GM21381 (cell line): Measurements from ENCODE around the gene CSTPP1.
"Not testable (repeated sequence)": the region's sequence is repeated elsewhere in the genome, so short reads cannot be mapped to it uniquely, and the experiment has no call there.

ENCODE experiments used
- ATAC-seq: cut with Tn5 transposase; IDR thresholded peaks from one replicate; pipeline ENCODE4 v1.9.1; 2021; ENCODE audit warnings: mild to moderate bottlenecking, moderate library complexity; ENCODE audit not compliant: unreplicated experiment

CSTPP1 gene

GRCh38 chr11:46987183-46987582 lies 50.6 kb downstream of the CSTPP1 start:
- no peak for ATAC-seq

- not testable (repeated sequence) for ATAC-seq
Measured at GRCh38 chr11:46989810-46990487, 53.4 kb downstream of the CSTPP1 start.

- no peak for ATAC-seq
Measured at GRCh38 chr11:46991391-46991790, 54.8 kb downstream of the CSTPP1 start.

GRCh38 chr11:46992386-46992785 lies 55.8 kb downstream of the CSTPP1 start:
- ATAC-seq, result not testable (repeated sequence)

- not testable (repeated sequence) for ATAC-seq
Measured at GRCh38 chr11:46997796-46998195, 61.2 kb downstream of the CSTPP1 start.

GRCh38 chr11:46999217-46999616 lies 62.7 kb downstream of the CSTPP1 start:
- no peak for ATAC-seq

- no peak for ATAC-seq
Measured at GRCh38 chr11:47000033-47000432, 63.5 kb downstream of the CSTPP1 start.

- no peak for ATAC-seq
Measured at GRCh38 chr11:47001781-47002181, 65.2 kb downstream of the CSTPP1 start.

- no peak for ATAC-seq
Measured at GRCh38 chr11:47002390-47002789, 65.8 kb downstream of the CSTPP1 start.

GRCh38 chr11:47003180-47003877 lies 66.8 kb downstream of the CSTPP1 start:
- ATAC-seq, result no peak

- ATAC-seq, result no peak
Measured at GRCh38 chr11:47004595-47005033, 68.1 kb downstream of the CSTPP1 start.

GRCh38 chr11:47005441-47005840 lies 68.9 kb downstream of the CSTPP1 start:
- no peak for ATAC-seq

- no peak for ATAC-seq
Measured at GRCh38 chr11:47007579-47007978, 71.0 kb downstream of the CSTPP1 start.

- no peak for ATAC-seq
Measured at GRCh38 chr11:47010179-47010578, 73.6 kb downstream of the CSTPP1 start.

- ATAC-seq, result no peak
Measured at GRCh38 chr11:47014097-47014496, 77.5 kb downstream of the CSTPP1 start.

GRCh38 chr11:47018637-47019036 lies 82.1 kb downstream of the CSTPP1 start:
- no peak for ATAC-seq

GRCh38 chr11:47020793-47021526 lies 84.4 kb downstream of the CSTPP1 start:
- no peak for ATAC-seq

- no peak for ATAC-seq
Measured at GRCh38 chr11:47021527-47021818, 84.9 kb downstream of the CSTPP1 start.

GRCh38 chr11:47021965-47022364 lies 85.4 kb downstream of the CSTPP1 start:
- no peak for ATAC-seq

GRCh38 chr11:47028195-47029093 lies 91.9 kb downstream of the CSTPP1 start:
- no peak for ATAC-seq

GRCh38 chr11:47033439-47033838 lies 96.9 kb downstream of the CSTPP1 start:
- ATAC-seq, result no peak
